ENCODE measurements around the gene AUTS2.

The AUTS2 gene

DNA sequence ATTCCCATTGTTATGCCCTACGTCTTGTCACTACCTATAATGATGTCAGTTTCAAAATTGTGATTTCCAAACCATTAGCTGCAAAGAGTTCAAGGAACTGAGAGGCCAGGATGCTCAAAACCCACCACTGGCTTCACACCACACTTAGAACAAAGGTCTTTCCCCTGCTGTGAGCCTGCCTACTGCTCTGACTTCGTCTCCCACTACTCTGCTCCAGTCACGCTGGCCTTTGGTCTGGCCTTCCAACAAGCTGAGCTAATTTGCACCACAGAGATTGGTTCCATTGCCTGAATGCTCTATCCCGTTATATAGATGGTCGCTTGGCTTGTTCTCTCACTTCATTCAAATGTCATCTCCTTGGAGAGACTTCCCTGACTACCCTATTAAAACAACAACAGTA is 961.5 kb downstream of the AUTS2 start:
- POLR2A ChIA-PET, result no interaction called here
- no peak overlapping the region for H3K4me3 ChIP-seq (ENCODE audit: low read depth, low read length)
- no peaks in the 10 kb centered on the region for H3K4me1 ChIP-seq (ENCODE audit: control insufficient read depth, insufficient read depth, low read length)
- no peaks in the 10 kb centered on the region for H3K36me3 ChIP-seq (ENCODE audit: control insufficient read depth in 2 of 2, insufficient read depth in 1 of 2, low read length in 2 of 2)
- H3K27ac ChIP-seq (ENCODE audit: extremely low read depth, low read depth, low read length), result no peak overlapping the region
- H3K9me3 ChIP-seq (ENCODE audit: control insufficient read depth, insufficient read depth, low read depth, low read length), result no peaks in the 10 kb centered on the region
- CTCF ChIA-PET, result no interaction called here
- TF ChIP-seq ZNF140 (tag by site-specific recombination; IDR thresholded peaks at IDR 0.05), result no peak
- TF ChIP-seq ZNF211 (tag by site-specific recombination; IDR thresholded peaks at IDR 0.05; ENCODE audit: low read depth), result no peak
- no peak for TF ChIP-seq ZNF239 (tag by site-specific recombination; IDR thresholded peaks at IDR 0.05)
- TF ChIP-seq, protein P1, sequence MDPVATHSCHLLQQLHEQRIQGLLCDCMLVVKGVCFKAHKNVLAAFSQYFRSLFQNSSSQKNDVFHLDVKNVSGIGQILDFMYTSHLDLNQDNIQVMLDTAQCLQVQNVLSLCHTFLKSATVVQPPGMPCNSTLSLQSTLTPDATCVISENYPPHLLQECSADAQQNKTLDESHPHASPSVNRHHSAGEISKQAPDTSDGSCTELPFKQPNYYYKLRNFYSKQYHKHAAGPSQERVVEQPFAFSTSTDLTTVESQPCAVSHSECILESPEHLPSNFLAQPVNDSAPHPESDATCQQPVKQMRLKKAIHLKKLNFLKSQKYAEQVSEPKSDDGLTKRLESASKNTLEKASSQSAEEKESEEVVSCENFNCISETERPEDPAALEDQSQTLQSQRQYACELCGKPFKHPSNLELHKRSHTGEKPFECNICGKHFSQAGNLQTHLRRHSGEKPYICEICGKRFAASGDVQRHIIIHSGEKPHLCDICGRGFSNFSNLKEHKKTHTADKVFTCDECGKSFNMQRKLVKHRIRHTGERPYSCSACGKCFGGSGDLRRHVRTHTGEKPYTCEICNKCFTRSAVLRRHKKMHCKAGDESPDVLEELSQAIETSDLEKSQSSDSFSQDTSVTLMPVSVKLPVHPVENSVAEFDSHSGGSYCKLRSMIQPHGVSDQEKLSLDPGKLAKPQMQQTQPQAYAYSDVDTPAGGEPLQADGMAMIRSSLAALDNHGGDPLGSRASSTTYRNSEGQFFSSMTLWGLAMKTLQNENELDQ (tag by site-specific recombination; IDR thresholded peaks at IDR 0.05; ENCODE audit: low read depth), result no peak
- TF ChIP-seq ZBTB1 (tag by site-specific recombination; IDR thresholded peaks at IDR 0.05), result no peak
- no peak for TF ChIP-seq ZBTB6 (tag by site-specific recombination; IDR thresholded peaks at IDR 0.05)
- no peak for TF ChIP-seq ZNF623 (tag by site-specific recombination; IDR thresholded peaks at IDR 0.05)
- no peak for TF ChIP-seq ZNF571 (tag by site-specific recombination; IDR thresholded peaks at IDR 0.05)
- no peak for TF ChIP-seq ZNF654 (tag by site-specific recombination; IDR thresholded peaks at IDR 0.05; ENCODE audit: low read depth)
- TF ChIP-seq ZNF843 (tag by site-specific recombination; IDR thresholded peaks at IDR 0.05), result no peak
- TF ChIP-seq ZNF777 (tag by site-specific recombination; IDR thresholded peaks at IDR 0.05; ENCODE audit: borderline replicate concordance), result no peak
- TF ChIP-seq ZNF23 (tag by site-specific recombination; IDR thresholded peaks at IDR 0.05; ENCODE audit: borderline replicate concordance), result no peak
- TF ChIP-seq MEIS1 (CRISPR knock-in tag; IDR thresholded peaks at IDR 0.05; ENCODE audit: borderline replicate concordance), result no peak
- TF ChIP-seq ZBTB11 (tag by site-specific recombination; conservative IDR thresholded peaks at IDR 0.05; ENCODE audit: low read depth), result no peak
- no peak for TF ChIP-seq INSM2 (tag by site-specific recombination; IDR thresholded peaks at IDR 0.05)

- Histone ChIP-seq H3K4me3 (ENCODE audit: low read depth, low read length) (no peak overlapping the region), H3K36me3 (ENCODE audit: control insufficient read depth in 2 of 2, insufficient read depth in 1 of 2, low read length in 2 of 2) (no peaks in the 10 kb centered on the region), H3K9me3 (ENCODE audit: control insufficient read depth, insufficient read depth, low read depth, low read length) (no peaks in the 10 kb centered on the region), H3K27ac (ENCODE audit: extremely low read depth, low read depth, low read length) (no peak overlapping the region), H3K4me1 (ENCODE audit: control insufficient read depth, insufficient read depth, low read length) (peaks cover 6% of the 10 kb centered on the region)
- POLR2A ChIA-PET, result no interaction called here
- CTCF ChIA-PET, result interaction anchor here (0.7 kb wide), 1 partner anchor 11 kb away, joined by 3 read pairs; no protein-coding TSS in a partner anchor
- TF ChIP-seq, protein P2, sequence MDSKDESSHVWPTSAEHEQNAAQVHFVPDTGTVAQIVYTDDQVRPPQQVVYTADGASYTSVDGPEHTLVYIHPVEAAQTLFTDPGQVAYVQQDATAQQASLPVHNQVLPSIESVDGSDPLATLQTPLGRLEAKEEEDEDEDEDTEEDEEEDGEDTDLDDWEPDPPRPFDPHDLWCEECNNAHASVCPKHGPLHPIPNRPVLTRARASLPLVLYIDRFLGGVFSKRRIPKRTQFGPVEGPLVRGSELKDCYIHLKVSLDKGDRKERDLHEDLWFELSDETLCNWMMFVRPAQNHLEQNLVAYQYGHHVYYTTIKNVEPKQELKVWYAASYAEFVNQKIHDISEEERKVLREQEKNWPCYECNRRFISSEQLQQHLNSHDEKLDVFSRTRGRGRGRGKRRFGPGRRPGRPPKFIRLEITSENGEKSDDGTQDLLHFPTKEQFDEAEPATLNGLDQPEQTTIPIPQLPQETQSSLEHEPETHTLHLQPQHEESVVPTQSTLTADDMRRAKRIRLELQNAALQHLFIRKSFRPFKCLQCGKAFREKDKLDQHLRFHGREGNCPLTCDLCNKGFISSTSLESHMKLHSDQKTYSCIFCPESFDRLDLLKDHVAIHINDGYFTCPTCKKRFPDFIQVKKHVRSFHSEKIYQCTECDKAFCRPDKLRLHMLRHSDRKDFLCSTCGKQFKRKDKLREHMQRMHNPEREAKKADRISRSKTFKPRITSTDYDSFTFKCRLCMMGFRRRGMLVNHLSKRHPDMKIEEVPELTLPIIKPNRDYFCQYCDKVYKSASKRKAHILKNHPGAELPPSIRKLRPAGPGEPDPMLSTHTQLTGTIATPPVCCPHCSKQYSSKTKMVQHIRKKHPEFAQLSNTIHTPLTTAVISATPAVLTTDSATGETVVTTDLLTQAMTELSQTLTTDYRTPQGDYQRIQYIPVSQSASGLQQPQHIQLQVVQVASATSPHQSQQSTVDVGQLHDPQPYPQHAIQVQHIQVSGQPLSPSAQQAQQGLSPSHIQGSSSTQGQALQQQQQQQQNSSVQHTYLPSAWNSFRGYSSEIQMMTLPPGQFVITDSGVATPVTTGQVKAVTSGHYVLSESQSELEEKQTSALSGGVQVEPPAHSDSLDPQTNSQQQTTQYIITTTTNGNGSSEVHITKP (tag by site-specific recombination; IDR thresholded peaks at IDR 0.05), result no peak
- no peak for TF ChIP-seq ZFP69B (tag by site-specific recombination; IDR thresholded peaks at IDR 0.05)
Measured at GRCh38 chr7:70563960-70564359, 965.7 kb downstream of the AUTS2 start.
